Keratinocyte (primary cell): ENCODE results near the gene ZFP1. TPM values are rescaled to one million over a fixed set of nuclear protein-coding genes. Genes with fewer than 3 reads are reported as not detected.

Experiments used
- DNase-seq: peaks from one replicate; pipeline ENCODE4 v3.0.0-alpha.2; 2011; ENCODE audit warnings: low read depth, missing footprints, low spot score
- FAIRE-seq: peaks from 2 replicates; lab custom pipeline; 2011; peaks lifted over from hg19 to GRCh38; lab: Jason Lieb, UNC
- H2AFZ ChIP-seq: 2 replicates; pipeline ENCODE4 v1.6.0; 2012; ENCODE audit warnings: low read length, control low read depth, inconsistent platforms; ENCODE audit not compliant: control insufficient read depth
- H3K27ac ChIP-seq: 2 replicates; pipeline ENCODE4 v1.5.1; 2011; ENCODE audit warnings: low read length; ENCODE audit not compliant: control insufficient read depth, insufficient read depth
- H3K27me3 ChIP-seq: 3 replicates; pipeline ENCODE4 v1.6.0; 2011; ENCODE audit warnings: low read length; ENCODE audit not compliant: control insufficient read depth, insufficient read depth; ENCODE audit errors: extremely low read depth
- H3K36me3 ChIP-seq, 2 experiments: 2 replicates in 1 of 2; 3 replicates in 1 of 2; pipeline ENCODE4 v1.5.1; 2011; ENCODE audit warnings: low read length in 2 of 2, mild to moderate bottlenecking in 1 of 2; ENCODE audit not compliant: control insufficient read depth in 2 of 2, insufficient read depth in 2 of 2; ENCODE audit errors: extremely low read depth in 1 of 2
- H3K4me1 ChIP-seq: 3 replicates; pipeline ENCODE4 v1.5.1; 2011; ENCODE audit warnings: low read length; ENCODE audit not compliant: control insufficient read depth, insufficient read depth; ENCODE audit errors: extremely low read depth
- H3K4me2 ChIP-seq: 3 replicates; pipeline ENCODE4 v1.6.0; 2011; ENCODE audit warnings: low read depth, low read length; ENCODE audit not compliant: control insufficient read depth, insufficient read depth; ENCODE audit errors: extremely low read depth
- H3K4me3 ChIP-seq, 3 experiments: fragments of 200-600 bp in 1 of 3; sonication (generic) in 1 of 3; 2 replicates in 2 of 3; 3 replicates in 1 of 3; pipeline ENCODE4 v1.5.1; 2011 to 2016; ENCODE audit warnings: low read length in 3 of 3, mild to moderate bottlenecking in 3 of 3, control low read depth in 2 of 3, inconsistent platforms in 1 of 3, low read depth in 1 of 3, mixed read lengths in 1 of 3, mixed run types in 1 of 3, moderate library complexity in 1 of 3; ENCODE audit not compliant: control insufficient read depth in 2 of 3, insufficient read depth in 2 of 3; ENCODE audit errors: extremely low read depth in 1 of 3
- H3K79me2 ChIP-seq: 2 replicates; pipeline ENCODE4 v1.6.0; 2012; ENCODE audit warnings: low read length; ENCODE audit not compliant: control insufficient read depth, insufficient read depth
- H3K9ac ChIP-seq: 3 replicates; pipeline ENCODE4 v1.6.0; 2011; ENCODE audit warnings: low read length; ENCODE audit not compliant: control insufficient read depth, insufficient read depth; ENCODE audit errors: extremely low read depth
- H3K9me1 ChIP-seq: 3 replicates; pipeline ENCODE4 v1.6.0; 2011; ENCODE audit warnings: low read length; ENCODE audit not compliant: control insufficient read depth, insufficient read depth; ENCODE audit errors: extremely low read depth
- H3K9me3 ChIP-seq: 2 replicates; pipeline ENCODE4 v1.5.1; 2012; ENCODE audit warnings: low read depth, low read length; ENCODE audit not compliant: control insufficient read depth
- H4K20me1 ChIP-seq: 3 replicates; pipeline ENCODE4 v1.6.0; 2011; ENCODE audit warnings: low read length; ENCODE audit not compliant: control insufficient read depth, insufficient read depth; ENCODE audit errors: extremely low read depth
- EZH2 ChIP-seq: IDR thresholded peaks from one replicate; pipeline ENCODE4 v1.6.1; 2012; ENCODE audit warnings: inconsistent platforms, mild to moderate bottlenecking, low read length, moderate library complexity
- dilution Hi-C: fragments of 300-500 bp; cut with MboI; formaldehyde crosslinking; loops from one replicate; pipeline ENCODE4 v1.7.0; 2020; ENCODE audit warnings: low sequenced_read_pairs; ENCODE audit not compliant: extremely low pct_ligation_motif_present
- polyA plus RNA-seq, 5 experiments: library from polyadenylated mRNA; depleted of rRNA in 3 of 5; stranded (reverse) in 3 of 5; stranded (forward) in 1 of 5; unstranded in 1 of 5; fragments of >200 nt; gene quantifications; 1 replicate in 1 of 5; 2 replicates in 3 of 5; 3 replicates in 1 of 5; pipeline versions ENCODE4 v1.2.1 to v1.2.3, GENCODE V29; 2011 to 2012; ENCODE audit warnings: missing spikeins in 2 of 5, low read depth in 1 of 5, low replicate concordance in 1 of 5
- TF ChIP-seq, protein P1 (sequence below), 3 experiments: IDR thresholded peaks in 1 of 3; conservative IDR thresholded peaks in 1 of 3; optimal IDR thresholded peaks in 1 of 3; 2 replicates in 2 of 3; 3 replicates in 1 of 3; pipeline versions ENCODE3 to v1.5.1; 2011; ENCODE audit warnings: low read length in 3 of 3, mild to moderate bottlenecking in 3 of 3, moderate library complexity in 2 of 3, control low read depth in 1 of 3, inconsistent platforms in 1 of 3; ENCODE audit not compliant: insufficient read depth in 2 of 3; ENCODE audit errors: extremely low read depth in 1 of 3

Gene ZFP1
- polyA plus RNA-seq, 1 donor (not counting 4 experiments of a cell fraction or from before 2014, with no cell fraction given): 8.6 TPM

GRCh38 chr16:75147968-75148310 is 385 bp upstream of the ZFP1 start:
- Histone ChIP-seq H3K36me3 (no peaks in the 10 kb centered on the region), H3K4me2 (peak overlapping the region; percentile 82), H4K20me1 (no peaks in the 10 kb centered on the region), H2AFZ (peak overlapping the region; percentile 76), H3K9me1 (no peaks in the 10 kb centered on the region), H3K9ac (peak overlapping the region; percentile 93), H3K4me3 (peak overlapping the region; percentile 87 to 97 (median 95)), H3K27ac (peak overlapping the region; percentile 89), H3K9me3 (no peaks in the 10 kb centered on the region), H3K4me1 (peaks cover 7% of the 10 kb centered on the region), H3K79me2 (peaks cover 20% of the 10 kb centered on the region), H3K27me3 (no peaks in the 10 kb centered on the region)
- dilution Hi-C loops: no loop called here
- FAIRE-seq (no peak), DNase-seq (no peak)
- TF ChIP-seq EZH2: no peak
- TF ChIP-seq, protein P1, sequence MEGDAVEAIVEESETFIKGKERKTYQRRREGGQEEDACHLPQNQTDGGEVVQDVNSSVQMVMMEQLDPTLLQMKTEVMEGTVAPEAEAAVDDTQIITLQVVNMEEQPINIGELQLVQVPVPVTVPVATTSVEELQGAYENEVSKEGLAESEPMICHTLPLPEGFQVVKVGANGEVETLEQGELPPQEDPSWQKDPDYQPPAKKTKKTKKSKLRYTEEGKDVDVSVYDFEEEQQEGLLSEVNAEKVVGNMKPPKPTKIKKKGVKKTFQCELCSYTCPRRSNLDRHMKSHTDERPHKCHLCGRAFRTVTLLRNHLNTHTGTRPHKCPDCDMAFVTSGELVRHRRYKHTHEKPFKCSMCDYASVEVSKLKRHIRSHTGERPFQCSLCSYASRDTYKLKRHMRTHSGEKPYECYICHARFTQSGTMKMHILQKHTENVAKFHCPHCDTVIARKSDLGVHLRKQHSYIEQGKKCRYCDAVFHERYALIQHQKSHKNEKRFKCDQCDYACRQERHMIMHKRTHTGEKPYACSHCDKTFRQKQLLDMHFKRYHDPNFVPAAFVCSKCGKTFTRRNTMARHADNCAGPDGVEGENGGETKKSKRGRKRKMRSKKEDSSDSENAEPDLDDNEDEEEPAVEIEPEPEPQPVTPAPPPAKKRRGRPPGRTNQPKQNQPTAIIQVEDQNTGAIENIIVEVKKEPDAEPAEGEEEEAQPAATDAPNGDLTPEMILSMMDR (optimal IDR thresholded peaks at IDR 0.05 in 1 of 3, IDR thresholded peaks at IDR 0.05 in 1 of 3, conservative IDR thresholded peaks at IDR 0.05 in 1 of 3; ENCODE audit: extremely low read depth in 1 of 3, insufficient read depth in 2 of 3, low read length in 3 of 3): no peak

- Histone ChIP-seq H3K27me3 (no peaks in the 10 kb centered on the region), H3K27ac (no peak overlapping the region), H3K36me3 (peaks cover 0 to 2% of the 10 kb centered on the region in 2 experiments), H2AFZ (no peak overlapping the region), H3K79me2 (peaks cover 24% of the 10 kb centered on the region), H3K9me3 (no peaks in the 10 kb centered on the region), H3K9ac (no peak overlapping the region), H3K4me3 (no peak overlapping the region), H3K9me1 (no peaks in the 10 kb centered on the region), H4K20me1 (no peaks in the 10 kb centered on the region), H3K4me1 (peaks cover 7% of the 10 kb centered on the region), H3K4me2 (no peak overlapping the region)
- DNase-seq (no peak), FAIRE-seq (no peak)
- TF ChIP-seq, protein P1 (optimal IDR thresholded peaks at IDR 0.05 in 1 of 3, IDR thresholded peaks at IDR 0.05 in 1 of 3, conservative IDR thresholded peaks at IDR 0.05 in 1 of 3; ENCODE audit: extremely low read depth in 1 of 3, insufficient read depth in 2 of 3, low read length in 3 of 3): no peak
- no peak for TF ChIP-seq EZH2
- dilution Hi-C loops: no loop called here
These were observed 3.5 kb downstream of the ZFP1 start for GRCh38 chr16:75151798-75152197.
